Immature natural killer cell (primary cell): ENCODE data around the gene RHBDL2. TPM values are rescaled to one million over a fixed set of nuclear protein-coding genes. Genes with fewer than 3 reads are reported as not detected.
"Not testable (repeated sequence)": the region's sequence is repeated elsewhere in the genome, so short reads cannot be mapped to it uniquely, and the experiment has no call there.

Experiments
- DNase-seq, 3 donors: peaks; one replicate each; pipeline ENCODE4 v3.0.0; 2022; ENCODE audit warnings: mixed read lengths in 1 of 3
- H3K27ac Mint-ChIP-seq, 6 donors: one replicate each; pipeline ENCODE4 v1.8.0; 2020; ENCODE audit warnings: mixed read lengths in 6 of 6, mild to moderate bottlenecking in 5 of 6, inconsistent platforms in 4 of 6, moderate library complexity in 3 of 6
- H3K27me3 Mint-ChIP-seq, 3 donors: one replicate each; pipeline ENCODE4 v1.8.0; 2020 to 2021; ENCODE audit warnings: low read depth in 3 of 3, mild to moderate bottlenecking in 3 of 3, mixed read lengths in 3 of 3, moderate library complexity in 3 of 3, inconsistent platforms in 1 of 3
- H3K36me3 Mint-ChIP-seq, 3 donors: one replicate each; pipeline ENCODE4 v1.8.0; 2020; ENCODE audit warnings: mixed read lengths in 3 of 3, inconsistent platforms in 2 of 3, mild to moderate bottlenecking in 2 of 3
- H3K4me1 Mint-ChIP-seq, 2 donors: one replicate each; pipeline ENCODE4 v1.8.0; 2020; ENCODE audit warnings: inconsistent platforms in 2 of 2, mild to moderate bottlenecking in 2 of 2, mixed read lengths in 2 of 2, moderate library complexity in 1 of 2
- H3K4me3 Mint-ChIP-seq, 5 donors: one replicate each; pipeline ENCODE4 v1.8.0; 2020; ENCODE audit warnings: mild to moderate bottlenecking in 5 of 5, mixed read lengths in 5 of 5, inconsistent platforms in 3 of 5, moderate library complexity in 3 of 5
- H3K9me3 Mint-ChIP-seq, 6 donors: one replicate each; pipeline ENCODE4 v1.8.0; 2020; ENCODE audit warnings: mild to moderate bottlenecking in 6 of 6, mixed read lengths in 6 of 6, inconsistent platforms in 4 of 6, moderate library complexity in 3 of 6
- polyA plus RNA-seq, 3 donors: library from polyadenylated mRNA; unstranded; fragments of 300-500 nt; fragmentation: Illumina TruSeq; gene quantifications; one replicate each; pipeline ENCODE4 v1.2.3, GENCODE V29; 2021

The RHBDL2 gene, protein sequence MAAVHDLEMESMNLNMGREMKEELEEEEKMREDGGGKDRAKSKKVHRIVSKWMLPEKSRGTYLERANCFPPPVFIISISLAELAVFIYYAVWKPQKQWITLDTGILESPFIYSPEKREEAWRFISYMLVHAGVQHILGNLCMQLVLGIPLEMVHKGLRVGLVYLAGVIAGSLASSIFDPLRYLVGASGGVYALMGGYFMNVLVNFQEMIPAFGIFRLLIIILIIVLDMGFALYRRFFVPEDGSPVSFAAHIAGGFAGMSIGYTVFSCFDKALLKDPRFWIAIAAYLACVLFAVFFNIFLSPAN
- not detected for polyA plus RNA-seq

DNA sequence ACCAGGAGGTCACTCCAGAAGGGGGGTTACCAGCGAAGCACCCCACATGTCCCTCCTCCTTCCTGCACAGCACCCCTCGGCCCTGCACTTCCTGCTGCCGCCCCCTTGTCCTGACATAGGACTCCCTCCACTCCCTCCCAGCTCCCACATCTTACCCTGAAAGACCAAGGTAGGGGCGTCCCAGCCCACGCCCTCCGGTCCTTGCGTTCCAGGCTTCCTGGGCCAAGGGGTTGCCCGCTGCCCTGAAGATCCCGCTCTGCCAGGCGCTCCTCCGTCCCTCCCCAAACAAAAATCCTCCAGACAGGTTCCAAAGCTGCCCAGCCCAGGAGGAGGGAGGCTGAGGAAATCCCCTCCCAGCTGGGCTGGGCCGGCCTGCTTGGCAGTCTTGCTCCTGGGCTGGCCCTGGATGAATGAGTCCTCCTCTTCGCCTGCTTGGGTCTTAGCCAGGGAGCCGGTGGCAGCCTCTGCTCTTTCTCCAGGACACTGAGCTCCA lies at the start of gene RHBDL2:
TSS of gene RHBDL2 (minus strand) at position 304 of the 493 bp plus-strand sequence. CDS start 22,618 bp downstream, outside the sequence.
- no peak within 1 kb of the TSS for H3K4me3 Mint-ChIP-seq
- H3K9me3 Mint-ChIP-seq: no peaks in the 10 kb centered on the region
- no peak for DNase-seq
- no peaks in the 10 kb centered on the region for H3K27me3 Mint-ChIP-seq
- H3K4me1 Mint-ChIP-seq: no peaks in the 10 kb centered on the region
- H3K27ac Mint-ChIP-seq: no peak within 1 kb of the TSS
- no peaks in the 10 kb centered on the region for H3K36me3 Mint-ChIP-seq

DNA sequence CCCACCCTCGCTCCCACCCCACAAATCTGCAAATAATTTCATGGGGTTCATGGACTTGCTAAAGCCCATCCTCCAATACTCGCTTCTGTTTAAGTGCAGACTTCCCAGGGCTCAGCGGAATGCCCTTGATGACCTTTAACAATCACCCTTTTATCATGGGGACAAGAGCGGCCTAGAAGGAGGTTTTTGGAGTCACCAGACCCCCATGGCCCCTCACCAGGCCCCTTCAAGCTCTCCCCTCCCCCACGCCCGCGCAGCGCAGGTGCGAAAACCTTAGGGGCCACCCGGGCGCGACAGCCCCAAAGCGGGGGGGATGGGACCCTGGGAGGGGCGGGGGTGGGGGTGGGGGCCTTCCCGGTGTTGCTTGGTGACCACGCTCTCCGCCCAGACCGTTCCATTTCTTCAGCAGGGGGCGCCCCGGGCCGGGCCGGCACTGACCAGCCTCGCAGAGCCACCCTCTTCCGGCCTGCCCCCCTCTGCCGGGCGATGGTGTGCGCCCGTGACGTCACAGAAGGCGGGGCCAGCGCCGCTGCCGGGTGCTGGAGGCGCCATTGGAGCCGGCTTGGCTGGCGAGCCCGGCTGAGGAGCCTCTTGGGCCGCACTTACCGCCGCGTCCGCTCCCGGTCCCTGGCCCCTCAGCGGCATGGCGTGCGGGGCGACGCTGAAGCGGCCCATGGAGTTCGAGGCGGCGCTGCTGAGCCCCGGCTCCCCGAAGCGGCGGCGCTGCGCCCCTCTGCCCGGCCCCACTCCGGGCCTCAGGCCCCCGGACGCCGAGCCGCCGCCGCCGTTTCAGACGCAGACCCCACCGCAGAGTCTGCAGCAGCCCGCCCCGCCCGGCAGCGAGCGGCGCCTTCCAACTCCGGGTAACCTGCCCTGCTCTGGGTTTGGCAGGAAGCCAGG lies 49.4 kb upstream of the RHBDL2 start, which contains the start of gene AKIRIN1:
TSS of gene AKIRIN1 (plus strand) at position 539 of the 900 bp plus-strand sequence. CDS start at position 644, 105 bp downstream.
- Mint-ChIP-seq H3K4me1 (peaks cover 34 to 45% of the 10 kb centered on the region in 2 donors), H3K9me3 (no peaks in the 10 kb centered on the region), H3K27me3 (peaks cover 1 to 16% (median 2%) of the 10 kb centered on the region in 3 donors), H3K4me3 (peak within 1 kb of the TSS; percentile 72 to 88 (median 86)), H3K27ac (peak within 1 kb of the TSS; percentile 80 to 95 (median 92)), H3K36me3 (peaks cover 0 to 5% (median 4%) of the 10 kb centered on the region in 3 donors)
- DNase-seq: peak; percentile 98 to 99 (median 98)

DNA sequence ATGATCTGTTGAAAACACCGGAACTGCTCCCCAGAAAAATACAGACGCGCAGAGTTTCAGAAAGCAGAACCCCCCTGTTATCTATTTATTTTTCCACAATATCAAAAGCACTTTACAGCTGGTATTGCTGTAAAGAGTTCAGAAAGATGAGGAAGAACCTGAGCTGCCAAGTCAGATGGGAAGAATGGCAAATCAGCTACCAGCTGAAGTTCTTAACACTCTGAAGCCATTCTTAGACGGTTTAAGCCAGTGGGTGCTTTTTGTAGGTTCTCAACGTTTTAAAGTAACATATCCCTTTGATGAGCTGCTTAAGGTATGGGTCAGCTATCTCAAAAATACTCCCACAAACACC lies 48.7 kb upstream of the RHBDL2 start:
- Mint-ChIP-seq H3K27ac (peak overlapping the region; percentile 80 to 95 (median 88)), H3K4me1 (peaks cover 31 to 41% of the 10 kb centered on the region in 2 donors), H3K4me3 (peak overlapping the region; percentile 72 to 88 (median 78))

DNA sequence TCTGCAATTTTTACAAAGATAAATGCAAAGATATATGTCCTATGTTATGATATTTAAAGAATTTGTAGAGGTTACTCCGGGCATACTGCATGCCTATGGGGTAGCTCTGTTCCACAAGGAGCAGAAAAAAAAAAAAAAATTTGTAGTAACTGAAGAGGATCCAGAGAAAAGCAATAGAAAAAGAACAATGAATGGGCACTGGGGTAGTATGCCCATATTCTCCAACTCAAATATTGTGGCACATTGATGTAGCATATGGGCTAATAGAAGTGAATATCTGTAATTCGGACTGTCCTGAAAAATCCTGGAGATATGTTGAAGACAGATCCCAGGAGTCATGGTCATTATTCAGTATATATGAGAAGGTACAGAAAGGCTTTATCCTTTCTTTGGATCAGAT lies 48.3 kb upstream of the RHBDL2 start:
- DNase-seq: no peak
- no peaks in the 10 kb centered on the region for H3K9me3 Mint-ChIP-seq
- H3K4me3 Mint-ChIP-seq: peak overlapping the region; percentile 72 to 88 (median 78)
- peaks cover 28 to 38% of the 10 kb centered on the region in 2 donors for H3K4me1 Mint-ChIP-seq
- H3K27me3 Mint-ChIP-seq: peaks cover 2 to 16% (median 4%) of the 10 kb centered on the region in 3 donors
- H3K27ac Mint-ChIP-seq: peak overlapping the region; percentile 80 to 95 (median 88)
- H3K36me3 Mint-ChIP-seq: peaks cover 0 to 2% (median 0%) of the 10 kb centered on the region in 3 donors

More for the DNA sequence above, 48.7 kb upstream of the RHBDL2 start:
- no peaks in the 10 kb centered on the region for H3K9me3 Mint-ChIP-seq
- no peak for DNase-seq
- peaks cover 0 to 4% (median 3%) of the 10 kb centered on the region in 3 donors for H3K36me3 Mint-ChIP-seq
- H3K27me3 Mint-ChIP-seq: peaks cover 2 to 16% (median 4%) of the 10 kb centered on the region in 3 donors

DNA sequence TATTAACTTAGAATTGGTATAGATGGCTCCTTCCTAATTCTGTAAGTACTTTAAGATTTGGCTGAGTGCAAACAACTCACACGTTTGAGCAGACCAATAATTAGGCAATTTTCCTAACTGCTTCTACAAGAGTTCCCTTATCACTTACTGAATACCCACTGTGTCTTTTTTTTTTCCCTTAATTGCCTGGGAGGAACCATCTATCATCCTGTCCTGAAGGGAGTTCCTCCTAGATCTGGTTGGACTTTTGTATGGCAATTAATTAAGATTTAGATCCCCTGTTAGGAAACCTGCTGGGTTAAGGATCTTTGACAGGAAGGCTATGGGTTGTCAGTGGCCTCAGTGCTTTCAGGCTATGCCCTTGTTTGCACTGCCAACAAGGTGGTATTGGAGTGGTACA lies 37.8 kb upstream of the RHBDL2 start:
- H3K4me3 Mint-ChIP-seq, DNase-seq, H3K4me1 Mint-ChIP-seq, H3K36me3 Mint-ChIP-seq, H3K27ac Mint-ChIP-seq: not testable (repeated sequence)
- Mint-ChIP-seq H3K9me3 (peaks cover 2 to 15% (median 8%) of the 10 kb centered on the region in 6 donors), H3K27me3 (peaks cover 9 to 16% (median 10%) of the 10 kb centered on the region in 3 donors)

DNA sequence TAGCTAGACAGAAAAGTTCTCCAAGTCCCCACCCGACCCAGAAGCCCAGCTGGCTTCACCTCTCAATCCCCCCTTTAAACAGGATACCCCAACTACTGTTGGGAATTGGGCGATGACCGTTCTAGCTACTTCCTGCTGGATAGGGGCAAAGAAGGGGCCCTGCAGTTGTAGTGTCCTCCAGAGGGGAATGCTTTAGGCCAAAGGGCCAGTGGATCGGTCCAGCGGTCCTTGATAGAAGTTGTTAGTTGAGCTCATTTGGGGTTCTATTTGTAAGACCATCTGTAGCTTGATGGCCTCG lies 36.6 kb upstream of the RHBDL2 start:
- H3K36me3 Mint-ChIP-seq, H3K4me3 Mint-ChIP-seq, H3K4me1 Mint-ChIP-seq: not testable (repeated sequence)
- H3K27ac Mint-ChIP-seq: peak overlapping the region in 2 of 6 donors; percentile 15 to 62
- peaks cover 9 to 16% (median 10%) of the 10 kb centered on the region in 3 donors for H3K27me3 Mint-ChIP-seq
- peak in 1 of 3 donors; percentile 12 for DNase-seq
- peaks cover 2 to 15% (median 8%) of the 10 kb centered on the region in 6 donors for H3K9me3 Mint-ChIP-seq

DNA sequence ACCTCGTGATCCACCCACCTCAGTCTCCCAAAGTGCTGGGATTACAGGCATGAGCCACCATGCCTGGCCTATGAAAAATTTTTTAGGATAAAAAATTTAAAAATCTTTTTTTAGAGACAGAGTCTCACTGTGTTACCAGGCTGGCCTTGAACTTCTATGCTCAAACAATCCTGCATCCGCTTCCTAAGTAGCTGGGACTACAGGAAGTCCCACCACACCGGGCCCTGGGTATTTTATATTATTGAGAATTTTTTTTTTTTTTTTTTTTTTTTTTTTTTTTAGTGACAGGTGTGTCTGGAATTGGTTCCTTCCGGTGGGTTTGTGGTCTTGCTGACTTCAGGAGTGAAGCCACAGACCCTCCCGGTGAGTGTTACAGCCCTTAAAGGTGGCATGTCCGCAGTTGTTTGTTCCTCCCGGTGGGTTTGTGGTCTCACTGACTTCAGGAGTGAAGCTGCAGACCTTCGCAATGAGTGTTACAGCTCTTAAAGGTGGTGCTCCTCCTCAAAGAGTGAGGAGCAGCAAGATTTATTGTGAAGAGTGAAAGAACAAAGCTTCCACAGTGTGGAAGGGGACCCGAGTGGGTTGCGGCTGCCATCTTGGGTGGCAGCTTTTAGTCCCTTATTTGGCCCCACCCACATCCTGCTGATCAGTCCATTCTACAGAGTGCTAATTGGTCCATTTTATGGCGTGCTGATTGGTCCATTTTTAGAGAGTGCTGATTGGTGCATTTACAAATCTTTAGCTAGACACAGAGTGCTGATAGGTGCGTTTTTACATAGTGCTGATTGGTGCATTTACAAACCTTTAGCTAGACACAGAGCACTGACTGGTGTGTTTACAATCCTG lies 36.0 kb upstream of the RHBDL2 start:
- peaks cover 9 to 16% (median 10%) of the 10 kb centered on the region in 3 donors for H3K27me3 Mint-ChIP-seq
- peak overlapping the region in 5 of 6 donors; percentile 11 to 83 (median 56) for H3K27ac Mint-ChIP-seq
- H3K9me3 Mint-ChIP-seq: peaks cover 2 to 15% (median 8%) of the 10 kb centered on the region in 6 donors
- DNase-seq: peak; percentile 50 to 63 (median 57)
- peak overlapping the region in 4 of 5 donors; percentile 12 to 67 (median 58) for H3K4me3 Mint-ChIP-seq
- H3K36me3 Mint-ChIP-seq, H3K4me1 Mint-ChIP-seq: not testable (repeated sequence)

DNA sequence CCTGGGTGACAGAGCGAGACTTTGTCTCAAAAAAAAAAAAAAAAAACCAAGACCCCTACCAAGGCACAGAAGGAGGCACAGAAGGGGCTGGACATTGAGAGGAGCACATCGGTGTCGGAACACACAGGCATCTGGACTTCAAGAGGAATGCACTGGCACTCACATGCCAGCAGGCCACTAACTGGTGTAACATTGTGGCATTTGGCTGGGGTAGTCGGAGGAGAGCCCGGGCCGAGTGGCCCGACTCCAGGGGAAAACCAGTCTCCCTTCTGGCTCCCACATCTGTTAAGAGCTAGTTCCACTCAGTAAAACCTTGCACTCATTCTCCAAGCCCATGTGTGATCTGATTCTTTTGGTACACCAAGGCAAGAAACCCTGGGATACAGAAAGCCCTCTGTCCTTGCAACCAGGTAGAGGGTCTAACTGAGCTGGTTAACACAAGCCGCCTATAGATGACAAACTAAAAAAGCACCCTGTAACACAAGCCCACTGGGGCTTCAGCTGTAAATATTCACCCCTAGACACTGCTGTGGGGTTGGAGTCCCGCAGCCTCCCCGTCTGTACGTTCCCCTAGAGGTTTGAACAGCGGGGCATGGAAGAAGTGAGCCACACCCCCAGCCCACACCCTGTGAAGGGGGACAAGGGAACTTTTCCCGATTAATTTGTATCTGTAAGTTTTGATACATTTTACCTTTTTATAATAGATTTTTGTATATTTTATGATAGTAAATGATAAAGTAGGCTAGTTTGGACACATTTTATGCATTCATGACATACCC lies 32.2 kb upstream of the RHBDL2 start:
- no peak for DNase-seq
- peaks cover 4 to 5% of the 10 kb centered on the region in 2 donors for H3K4me1 Mint-ChIP-seq
- H3K36me3 Mint-ChIP-seq: no peaks in the 10 kb centered on the region
- no peak overlapping the region for H3K27ac Mint-ChIP-seq
- H3K9me3 Mint-ChIP-seq: peaks cover 0 to 9% (median 8%) of the 10 kb centered on the region in 6 donors
- H3K27me3 Mint-ChIP-seq: peaks cover 6 to 13% (median 8%) of the 10 kb centered on the region in 3 donors
- no peak overlapping the region for H3K4me3 Mint-ChIP-seq

DNA sequence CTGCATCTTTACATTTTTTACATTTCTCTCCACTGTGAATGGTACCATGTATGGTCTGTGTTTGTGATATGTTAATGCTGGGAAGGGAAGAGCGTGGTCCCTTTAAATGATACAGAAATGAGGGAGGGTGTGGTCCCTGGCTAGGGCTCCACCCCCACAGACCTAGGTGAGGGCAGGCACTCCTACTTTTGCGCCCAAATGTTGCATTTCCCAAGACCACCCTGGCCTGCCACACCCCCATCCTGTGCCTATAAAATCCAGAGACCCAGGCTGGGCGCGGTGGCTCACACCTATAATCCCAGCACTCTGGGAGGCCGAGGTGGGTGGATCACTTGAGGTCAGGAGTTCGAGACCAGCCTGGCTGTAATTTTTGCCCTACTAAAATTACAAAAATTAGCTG lies 31.5 kb upstream of the RHBDL2 start:
- not testable (repeated sequence) for DNase-seq, H3K4me1 Mint-ChIP-seq, H3K4me3 Mint-ChIP-seq, H3K9me3 Mint-ChIP-seq, H3K27me3 Mint-ChIP-seq, H3K36me3 Mint-ChIP-seq, H3K27ac Mint-ChIP-seq

DNA sequence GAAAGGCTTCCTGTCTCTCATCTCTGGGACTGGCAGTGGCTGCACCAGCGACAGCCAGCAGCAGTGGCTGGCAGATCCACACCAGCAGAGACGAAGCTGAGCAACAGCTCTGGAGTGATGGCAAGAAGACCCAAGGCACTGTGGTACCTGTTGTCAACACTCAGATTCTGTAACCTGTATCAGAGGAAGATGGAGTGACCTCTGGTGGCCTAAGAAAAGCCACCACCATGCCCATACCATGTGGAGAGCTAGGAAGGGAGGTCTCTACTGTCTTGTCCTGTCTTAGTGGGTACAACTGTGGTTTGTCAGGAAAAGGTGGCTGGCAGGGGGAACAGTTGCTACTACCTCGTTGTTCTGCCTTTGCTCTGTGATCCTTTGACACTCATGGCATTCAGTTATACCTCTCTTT lies 22.5 kb upstream of the RHBDL2 start:
- no peak for DNase-seq
- Mint-ChIP-seq H3K9me3 (no peaks in the 10 kb centered on the region), H3K36me3 (no peaks in the 10 kb centered on the region)

DNA sequence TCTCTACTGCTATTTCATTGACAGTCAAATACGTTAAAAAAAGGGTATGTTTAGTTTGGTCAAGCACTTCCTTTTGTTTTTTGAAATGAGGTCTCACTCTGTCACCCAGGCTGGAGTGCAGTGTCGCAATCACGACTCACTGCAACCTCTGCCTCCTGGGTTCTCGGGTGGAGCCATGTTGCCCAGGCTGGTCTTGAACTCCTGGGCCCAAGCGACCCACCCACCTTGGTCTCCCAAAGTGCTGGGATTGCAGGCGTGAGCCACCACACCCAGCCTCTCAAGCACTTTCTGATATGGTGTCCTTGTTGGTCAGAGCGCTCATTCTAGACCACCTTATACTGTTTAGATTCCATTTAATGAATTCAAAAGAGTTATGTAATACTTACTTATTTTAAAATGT lies 20.9 kb upstream of the RHBDL2 start:
- no peak for DNase-seq
- Mint-ChIP-seq H3K27ac (no peak overlapping the region), H3K4me3 (no peak overlapping the region), H3K27me3 (peaks cover 0 to 2% (median 0%) of the 10 kb centered on the region in 3 donors), H3K4me1 (no peaks in the 10 kb centered on the region), H3K36me3 (no peaks in the 10 kb centered on the region), H3K9me3 (no peaks in the 10 kb centered on the region)

More for the DNA sequence above, 22.5 kb upstream of the RHBDL2 start:
- Mint-ChIP-seq H3K4me1 (no peaks in the 10 kb centered on the region), H3K27ac (no peak overlapping the region), H3K27me3 (no peaks in the 10 kb centered on the region), H3K4me3 (no peak overlapping the region)

DNA sequence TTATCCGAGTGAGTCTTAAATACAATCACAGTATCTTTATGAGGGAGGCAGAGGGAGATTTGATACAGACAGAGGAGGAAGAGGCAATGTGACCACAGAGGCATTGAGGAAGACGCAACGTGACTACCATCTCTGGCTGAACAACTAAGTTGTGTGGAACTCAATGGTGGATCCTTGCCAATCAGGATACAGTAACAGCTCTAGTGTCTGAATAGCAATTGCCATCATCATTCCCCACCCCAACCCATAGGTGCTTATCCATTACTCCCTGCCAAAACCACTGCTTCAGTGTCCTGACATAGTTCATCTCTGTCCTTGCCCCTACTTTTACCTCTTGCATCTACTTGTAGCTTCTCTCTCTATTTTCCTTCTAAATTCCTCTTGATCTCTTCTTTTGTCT lies 20.5 kb upstream of the RHBDL2 start:
- Mint-ChIP-seq H3K36me3 (no peaks in the 10 kb centered on the region), H3K27ac (no peak overlapping the region), H3K27me3 (peaks cover 0 to 2% (median 0%) of the 10 kb centered on the region in 3 donors), H3K4me3 (no peak overlapping the region), H3K4me1 (no peaks in the 10 kb centered on the region), H3K9me3 (no peaks in the 10 kb centered on the region)
- DNase-seq: no peak
